NCI-H2196 (cell line): ENCODE measurements around the gene RPTOR.
"Not testable (repeated sequence)": the region's sequence is repeated elsewhere in the genome, so short reads cannot be mapped to it uniquely, and the experiment has no call there.

Experiments
- DNase-seq: peaks from one replicate; lab custom pipeline; 2025; ENCODE audit not compliant: unreplicated experiment; lab: John Stamatoyannopoulos, UW

The RPTOR gene

DNA sequence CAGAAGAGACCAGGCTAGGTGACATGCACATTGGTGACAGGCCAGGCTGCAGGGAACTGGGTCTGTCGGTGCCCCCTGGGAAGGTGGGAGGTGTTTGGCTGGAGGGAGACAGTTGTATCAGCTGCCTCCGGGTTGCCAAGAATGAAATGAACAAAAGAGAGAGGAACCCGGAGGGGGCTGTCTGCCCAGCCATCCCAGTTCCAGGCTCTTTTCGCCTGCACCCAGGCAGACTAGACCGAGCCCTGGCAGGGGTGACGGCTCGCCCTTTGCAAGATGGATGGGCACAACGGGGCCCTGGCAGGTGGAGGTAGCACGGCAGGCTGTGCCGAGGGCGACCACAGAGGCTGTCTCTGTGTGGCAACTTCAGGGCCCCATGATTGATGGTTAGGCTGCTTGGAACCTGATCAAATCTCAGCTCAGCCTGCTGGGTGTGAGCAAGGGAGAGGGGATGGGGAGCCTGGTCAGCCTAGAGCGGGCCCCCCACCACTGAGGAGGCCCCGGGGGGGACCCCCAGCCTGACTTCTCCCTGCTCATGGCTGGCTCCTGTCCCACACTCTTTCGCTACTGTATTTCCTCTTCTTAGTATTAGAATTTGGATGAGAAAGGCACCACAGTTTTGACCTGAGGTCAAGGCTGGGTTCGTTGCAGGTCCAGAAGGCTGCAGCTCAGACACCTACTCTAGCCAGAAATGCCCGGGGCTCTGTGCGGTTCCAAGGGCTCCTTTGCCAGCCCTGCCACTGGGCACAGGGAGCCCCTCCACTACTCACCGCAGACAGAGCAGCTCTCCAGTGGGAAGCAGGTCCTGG, 328.1 kb downstream of the RPTOR start:
- no peak for DNase-seq

- DNase-seq = no peak
Measured at GRCh38 chr17:80873307-80873951, 328.8 kb downstream of the RPTOR start.

DNA sequence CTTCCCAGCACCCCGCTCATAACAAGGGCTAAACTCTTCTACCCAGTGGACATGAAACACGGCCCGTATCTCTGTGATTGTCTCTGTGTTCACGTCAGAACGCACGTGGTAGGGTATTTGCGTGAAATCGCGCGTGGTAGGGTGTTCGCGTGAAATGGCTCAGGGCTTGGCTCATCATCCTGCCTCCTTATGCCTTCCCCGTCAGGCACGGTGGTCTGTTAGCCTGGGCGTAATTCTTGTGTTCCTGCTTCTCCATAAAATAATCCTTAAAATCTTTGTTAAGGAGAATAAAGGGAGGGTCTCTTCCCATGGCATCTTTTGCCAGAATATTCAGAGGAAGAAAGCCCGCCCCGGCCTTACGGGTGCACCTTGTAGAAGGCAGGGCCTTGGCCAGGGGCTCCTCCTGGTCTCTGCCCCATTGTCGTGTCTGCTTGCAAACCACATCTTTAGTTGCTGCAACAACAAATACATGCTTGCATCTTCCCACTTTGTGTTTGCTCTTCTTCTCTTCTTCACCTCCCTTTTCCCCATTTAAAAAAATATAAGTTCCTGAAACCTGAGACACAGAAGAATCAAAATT, 330.3 kb downstream of the RPTOR start:
- DNase-seq = no peak

- not testable (repeated sequence) for DNase-seq
Measured at GRCh38 chr17:80875480-80875995, 330.9 kb downstream of the RPTOR start.

GRCh38 chr17:80876456-80876949, 331.9 kb downstream of the RPTOR start:
- not testable (repeated sequence) for DNase-seq

- DNase-seq = no peak
Measured at GRCh38 chr17:80876950-80877728, 332.5 kb downstream of the RPTOR start.

DNA sequence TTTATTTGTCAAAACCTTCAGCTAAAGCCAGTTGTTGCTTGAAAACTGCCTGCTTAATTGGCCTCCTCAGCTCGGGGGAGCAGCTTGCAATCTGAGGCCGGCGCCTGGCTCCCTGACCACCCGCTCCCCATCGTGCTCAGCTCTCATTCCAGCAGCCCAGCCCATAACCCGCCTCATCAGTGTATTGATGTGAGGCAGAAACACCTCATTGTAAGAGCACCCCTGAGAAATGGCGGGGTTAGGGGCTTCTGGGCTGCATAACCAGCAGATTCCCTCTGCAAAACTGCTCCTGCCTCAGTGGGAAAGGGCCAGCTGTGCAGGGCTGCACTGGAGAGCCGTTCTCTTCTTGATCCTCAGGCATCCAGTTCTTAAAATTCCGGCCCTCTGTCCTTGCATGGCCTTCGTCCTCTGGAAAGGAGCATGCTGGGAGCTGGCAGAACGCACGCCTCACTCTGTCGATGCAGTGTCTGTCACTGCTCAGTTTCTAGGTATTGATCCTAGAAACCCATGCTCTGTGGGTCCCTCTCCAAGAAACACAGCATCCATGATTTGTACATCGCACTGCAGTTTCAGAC, 333.2 kb downstream of the RPTOR start:
- no peak for DNase-seq

DNA sequence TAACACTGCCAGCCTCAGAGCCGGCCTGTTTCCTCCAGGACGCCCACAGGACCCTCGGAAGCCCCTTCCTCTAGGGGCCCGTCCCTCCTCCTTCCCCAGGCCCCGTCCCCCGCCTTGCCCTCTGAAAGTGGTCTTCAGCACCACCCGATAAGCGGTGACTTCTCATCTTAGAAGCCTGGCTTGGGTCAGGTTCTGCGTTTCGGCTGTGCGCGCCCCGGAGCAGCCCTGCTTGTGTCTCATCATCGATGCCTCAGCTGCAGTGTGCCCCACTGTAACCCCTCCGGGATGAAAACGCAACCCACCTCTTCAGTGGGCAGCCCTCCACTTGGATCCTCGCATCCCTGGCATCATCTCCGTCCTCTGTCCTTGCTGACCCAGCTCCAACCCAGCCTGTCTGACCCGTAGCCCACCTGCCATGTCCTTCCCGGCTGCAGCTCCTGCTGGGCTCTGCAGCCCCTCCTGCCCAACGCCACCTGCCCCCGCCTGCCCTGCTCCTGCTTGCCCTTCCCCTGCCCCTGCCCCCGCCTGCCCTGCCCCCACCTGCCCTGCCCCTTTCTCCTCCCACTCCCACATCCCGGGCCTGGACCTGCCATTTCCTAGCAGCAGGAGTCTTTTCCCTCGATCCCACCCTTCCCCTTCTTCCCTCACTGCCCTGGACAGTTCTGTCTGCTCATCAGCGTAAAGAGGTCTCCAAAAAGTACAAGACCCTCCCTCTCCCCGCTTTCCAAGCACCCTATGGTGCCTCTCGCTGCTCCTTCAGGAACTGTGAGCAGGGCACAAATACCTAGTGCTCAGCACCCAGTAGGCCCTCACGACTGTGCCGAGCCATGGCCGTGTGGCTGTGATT, 334.5 kb downstream of the RPTOR start:
- DNase-seq = no peak

DNA sequence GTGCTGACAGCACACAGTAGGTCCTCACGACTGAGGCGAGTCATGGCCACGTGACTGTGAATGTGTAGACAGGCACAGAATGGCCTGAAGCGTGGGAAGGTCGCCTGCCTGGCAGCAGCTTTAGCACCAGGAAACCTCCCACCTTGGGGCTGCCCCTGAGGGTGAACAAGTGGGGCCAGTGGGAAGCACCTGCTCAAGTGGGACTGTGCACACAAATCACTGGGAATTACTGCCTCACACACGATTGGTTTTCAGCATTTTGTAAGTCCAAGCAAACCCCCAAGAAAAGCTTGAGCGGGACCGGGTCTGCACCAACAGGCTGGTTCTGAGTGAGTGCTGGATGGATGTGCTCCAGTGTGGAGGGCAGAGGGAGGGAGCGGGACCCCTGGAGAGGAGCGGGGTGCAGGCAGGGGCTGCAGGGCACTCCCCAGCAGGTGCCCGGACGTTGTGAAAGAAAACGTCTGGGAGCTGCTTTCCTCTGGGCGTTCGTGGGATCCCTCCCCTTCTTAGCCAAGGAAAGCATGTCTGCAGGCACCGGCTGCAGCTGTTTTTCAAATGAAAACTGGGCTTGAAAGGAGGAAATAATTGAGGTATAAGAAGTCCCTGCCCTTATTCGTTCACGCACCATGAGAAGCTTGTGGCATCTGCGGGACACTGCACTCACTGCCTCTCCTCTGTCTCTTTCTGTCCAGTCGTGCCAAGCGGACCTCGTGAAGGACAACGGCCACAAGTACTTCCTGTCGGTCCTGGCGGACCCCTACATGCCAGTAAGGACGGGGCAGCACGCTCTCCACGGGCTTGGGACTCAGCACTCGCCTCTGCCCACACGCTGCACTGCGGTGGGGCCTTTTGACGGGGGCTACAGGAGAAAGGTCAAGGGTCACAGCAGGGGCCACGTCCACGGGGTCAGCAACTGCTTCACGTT, 335.3 kb downstream of the RPTOR start:
- no peak for DNase-seq

GRCh38 chr17:80880648-80880985, 336.0 kb downstream of the RPTOR start:
- DNase-seq = no peak

GRCh38 chr17:80881306-80881705, 336.7 kb downstream of the RPTOR start:
- no peak for DNase-seq

- DNase-seq = no peak
Measured at GRCh38 chr17:80882323-80882722, 337.7 kb downstream of the RPTOR start.

GRCh38 chr17:80882926-80883685, 338.5 kb downstream of the RPTOR start:
- DNase-seq = no peak

GRCh38 chr17:80883831-80884735, 339.4 kb downstream of the RPTOR start:
- no peak for DNase-seq

DNA sequence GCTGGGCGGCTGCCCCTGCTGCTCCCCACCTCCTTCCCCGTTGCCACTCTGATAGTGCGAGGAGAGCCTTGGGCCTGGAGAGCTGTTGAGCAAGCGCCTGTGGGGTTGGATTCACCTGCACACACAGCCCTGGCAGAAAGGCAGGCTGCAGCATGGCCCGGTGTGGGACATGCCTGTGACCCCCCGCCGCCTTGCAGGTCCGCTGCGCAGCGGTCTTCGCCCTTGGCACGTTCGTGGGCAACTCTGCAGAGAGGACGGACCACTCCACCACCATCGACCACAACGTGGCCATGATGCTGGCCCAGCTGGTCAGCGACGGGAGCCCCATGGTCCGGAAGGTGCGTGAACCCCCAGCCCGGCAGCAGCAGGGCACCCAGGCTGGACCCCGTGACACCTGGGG, 340.2 kb downstream of the RPTOR start:
- no peak for DNase-seq

GRCh38 chr17:80885947-80886582, 341.4 kb downstream of the RPTOR start:
- no peak for DNase-seq
